Uterus (tissue), 4 donors: ENCODE measurements around the gene NEDD4L. TPM values are rescaled to one million over a fixed set of nuclear protein-coding genes. Genes with fewer than 3 reads are reported as not detected.

Experiments
- DNase-seq, 2 donors: peaks; one replicate each; pipeline ENCODE4 v3.0.0-alpha.2; 2019 to 2020
- H3K27ac ChIP-seq, 2 donors: fragments of 200-600 bp; sonication (generic); 1 replicate in 1 of 2; 2 replicates in 1 of 2; pipeline ENCODE4 v1.5.1; 2016 to 2018
- H3K27me3 ChIP-seq, 2 donors: fragments of 200-600 bp; sonication (generic); one replicate each; pipeline ENCODE4 v1.5.1; 2018 to 2019; ENCODE audit warnings: control low read depth in 1 of 2
- H3K36me3 ChIP-seq, 2 donors: fragments of 200-600 bp; sonication (generic); one replicate each; pipeline ENCODE4 v1.5.1; 2019; ENCODE audit warnings: control low read depth in 1 of 2
- H3K4me1 ChIP-seq, 2 donors: fragments of 200-600 bp; sonication (generic); one replicate each; pipeline ENCODE4 v1.5.1; 2018 to 2019; ENCODE audit warnings: control low read depth in 1 of 2
- H3K4me3 ChIP-seq, 2 donors: fragments of 200-600 bp; sonication (generic); 1 replicate in 1 of 2; 2 replicates in 1 of 2; pipeline ENCODE4 v1.5.1; 2018 to 2019; ENCODE audit warnings: mild to moderate bottlenecking in 1 of 2
- H3K9me3 ChIP-seq, 2 donors: fragments of 200-600 bp; sonication (generic); one replicate each; pipeline ENCODE4 v1.5.1; 2019; ENCODE audit warnings: control low read depth in 1 of 2
- CTCF ChIP-seq, 4 experiments: fragments of 200-600 bp in 2 of 4; fragments of 450-650 bp in 2 of 4; sonication (generic) in 2 of 4; IDR thresholded peaks; one replicate each; pipeline ENCODE4 v1.5.1; 2016 to 2019; ENCODE audit warnings: antibody characterized with exemption in 4 of 4, mild to moderate bottlenecking in 2 of 4, moderate library complexity in 1 of 4
- POLR2A ChIP-seq, 2 donors: fragments of 450-650 bp; IDR thresholded peaks; one replicate each; pipeline ENCODE4 v1.6.1; 2016; ENCODE audit warnings: antibody characterized with exemption in 2 of 2, mild to moderate bottlenecking in 1 of 2, moderate library complexity in 1 of 2
- intact Hi-C: fragments of 100-400 bp; cut with DNase I; formaldehyde crosslinking; loops from one replicate; pipeline ENCODE4 v1.15.1; 2023; ENCODE audit warnings: low total_unique reads
- total RNA-seq, 4 donors: library from RNA; depleted of rRNA in 3 of 4; stranded (reverse); fragments of >200 nt in 3 of 4; gene quantifications; one replicate each; pipeline versions ENCODE4 v1.1.0 to v1.2.4, GENCODE V29; 2014 to 2023
- donor health status: DM: yes; HTN: yes; CAD: no.

The NEDD4L gene
- total RNA-seq, 4 donors from 2014 or later: 6.2 to 45.9 (median 32.3) TPM

DNA sequence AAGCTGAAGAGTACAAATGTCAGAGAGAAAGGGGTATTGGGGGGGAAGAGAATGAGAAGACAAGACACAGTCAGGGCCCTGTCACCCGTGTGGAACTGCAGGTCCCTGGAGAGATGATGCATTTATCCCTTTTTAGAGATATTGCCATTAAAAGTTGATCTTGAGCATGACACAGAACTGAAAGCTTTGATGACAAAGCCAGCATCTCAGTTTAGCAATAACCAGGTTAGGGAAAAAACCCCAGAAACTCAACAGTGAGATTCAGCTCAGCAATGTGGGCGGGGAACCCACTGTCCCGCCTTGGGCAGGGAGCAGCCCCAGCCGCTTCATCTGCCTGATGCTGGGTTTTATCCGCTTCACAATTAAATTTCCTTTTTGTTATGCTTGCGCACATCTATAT, 181.1 kb downstream of the NEDD4L start:
- TF ChIP-seq CTCF (IDR thresholded peaks at IDR 0.05) (no peak), POLR2A (IDR thresholded peaks at IDR 0.05) (no peak)
- Histone ChIP-seq H3K9me3 (no peaks in the 10 kb centered on the region), H3K4me3 (no peak overlapping the region), H3K27me3 (no peaks in the 10 kb centered on the region), H3K36me3 (no peaks in the 10 kb centered on the region), H3K4me1 (no peaks in the 10 kb centered on the region), H3K27ac (no peak overlapping the region)
- no peak for DNase-seq
- intact Hi-C loops: no loop called here

- no peaks in the 10 kb centered on the region for H3K36me3 ChIP-seq
- intact Hi-C loops: no loop called here
- no peak for DNase-seq
- H3K27me3 ChIP-seq: no peaks in the 10 kb centered on the region
- TF ChIP-seq POLR2A (IDR thresholded peaks at IDR 0.05) (no peak), CTCF (IDR thresholded peaks at IDR 0.05) (no peak)
- no peak overlapping the region for H3K4me3 ChIP-seq
- H3K9me3 ChIP-seq: no peaks in the 10 kb centered on the region
- H3K27ac ChIP-seq: no peak overlapping the region
- no peaks in the 10 kb centered on the region for H3K4me1 ChIP-seq
Observed at GRCh38 chr18:58226429-58226828, 182.4 kb downstream of the NEDD4L start.

DNA sequence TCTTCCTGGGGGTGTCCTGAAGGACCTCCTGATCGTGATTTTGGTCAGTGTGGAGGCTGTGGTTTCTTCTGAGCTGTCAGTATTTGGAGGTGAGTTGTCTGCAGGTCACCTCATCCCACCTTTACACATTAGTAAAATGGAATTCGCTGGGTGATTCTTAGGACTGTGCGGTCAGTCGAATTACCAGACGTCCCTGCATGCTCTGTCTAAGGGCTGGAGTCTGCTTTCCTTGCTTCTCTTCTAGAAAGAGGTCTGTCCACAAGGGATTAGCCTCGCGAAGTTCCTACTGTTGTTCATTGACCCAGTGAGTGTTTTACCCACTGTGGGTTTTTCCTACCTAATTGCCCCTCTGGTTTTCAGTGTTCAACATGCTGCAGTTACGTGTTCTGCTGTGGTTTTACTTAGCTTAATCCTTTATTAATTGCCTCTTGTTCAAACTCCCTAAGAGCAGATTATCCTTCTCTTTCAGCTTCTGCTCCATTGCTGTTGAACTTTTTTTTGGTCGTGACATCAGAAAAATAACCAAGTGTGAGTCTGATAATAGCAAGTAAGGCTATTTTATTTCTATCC, 183.4 kb downstream of the NEDD4L start:
- Histone ChIP-seq H3K9me3 (no peaks in the 10 kb centered on the region), H3K36me3 (no peaks in the 10 kb centered on the region), H3K27ac (no peak overlapping the region), H3K27me3 (no peaks in the 10 kb centered on the region), H3K4me3 (no peak overlapping the region), H3K4me1 (no peaks in the 10 kb centered on the region)
- no peak for DNase-seq
- intact Hi-C loops: no loop called here
- no peak for TF ChIP-seq CTCF (IDR thresholded peaks at IDR 0.05)
- no peak for TF ChIP-seq POLR2A (IDR thresholded peaks at IDR 0.05)

GRCh38 chr18:58228176-58228575, 184.2 kb downstream of the NEDD4L start:
- Histone ChIP-seq H3K36me3 (no peaks in the 10 kb centered on the region), H3K4me3 (no peak overlapping the region), H3K27ac (no peak overlapping the region), H3K27me3 (no peaks in the 10 kb centered on the region), H3K4me1 (no peaks in the 10 kb centered on the region), H3K9me3 (no peaks in the 10 kb centered on the region)
- DNase-seq: no peak
- intact Hi-C loops: no loop called here
- TF ChIP-seq CTCF (IDR thresholded peaks at IDR 0.05) (no peak), POLR2A (IDR thresholded peaks at IDR 0.05) (no peak)

DNA sequence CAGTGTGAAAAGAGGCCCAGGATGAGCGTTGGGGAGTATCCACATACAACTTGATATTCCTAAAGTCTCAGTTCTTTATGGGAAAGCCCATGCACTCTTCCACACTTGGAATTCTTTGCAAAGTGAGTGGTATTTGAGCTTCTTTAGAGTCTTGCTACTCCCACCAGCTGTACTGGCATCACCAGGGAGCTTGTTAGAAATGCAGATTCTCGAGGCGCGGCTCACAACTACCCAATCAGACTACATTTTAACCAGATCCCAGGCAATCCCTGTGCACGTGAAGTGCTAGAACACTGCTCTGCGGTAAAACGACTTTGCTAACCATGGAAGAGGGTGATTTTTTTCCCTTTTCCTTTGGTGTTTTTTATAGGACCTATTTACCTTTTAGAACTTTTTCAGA, 184.7 kb downstream of the NEDD4L start:
- Histone ChIP-seq H3K27me3 (no peaks in the 10 kb centered on the region), H3K4me1 (no peaks in the 10 kb centered on the region), H3K4me3 (no peak overlapping the region), H3K9me3 (no peaks in the 10 kb centered on the region), H3K36me3 (no peaks in the 10 kb centered on the region), H3K27ac (no peak overlapping the region)
- TF ChIP-seq POLR2A (IDR thresholded peaks at IDR 0.05): no peak
- no peak for DNase-seq
- intact Hi-C loops: no loop called here

DNA sequence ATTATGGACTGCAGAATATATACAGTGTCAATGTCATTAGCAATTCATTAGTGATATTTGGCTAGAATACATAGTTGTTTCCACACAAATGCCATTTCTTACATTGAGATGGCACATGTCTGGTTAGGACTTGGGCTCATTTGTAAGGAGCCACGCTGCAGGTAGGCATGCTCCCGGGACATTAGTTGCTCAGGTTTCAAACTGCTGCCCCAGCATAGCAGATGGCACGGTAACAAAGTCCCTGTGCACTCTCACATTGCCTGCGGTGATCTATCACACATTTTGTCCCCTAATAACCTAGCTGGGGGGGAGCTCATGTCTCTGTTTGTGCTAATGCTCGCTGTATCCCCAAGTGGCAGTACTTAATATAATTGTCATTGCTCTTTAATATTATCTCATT, 185.1 kb downstream of the NEDD4L start:
- Histone ChIP-seq H3K27ac (no peak overlapping the region), H3K27me3 (no peaks in the 10 kb centered on the region), H3K9me3 (no peaks in the 10 kb centered on the region), H3K4me3 (no peak overlapping the region), H3K36me3 (no peaks in the 10 kb centered on the region), H3K4me1 (no peaks in the 10 kb centered on the region)
- intact Hi-C loops: no loop called here
- TF ChIP-seq POLR2A (IDR thresholded peaks at IDR 0.05): no peak
- no peak for TF ChIP-seq CTCF (IDR thresholded peaks at IDR 0.05)
- DNase-seq: no peak
